Ovary (tissue), 3 donors: ENCODE data around the gene BAHCC1.

Experiments used
- CTCF ChIP-seq, 3 donors: fragments of 450-650 bp in 2 of 3; fragments of 200-600 bp in 1 of 3; IDR thresholded peaks; one replicate each; pipeline versions ENCODE4 v1.5.1 to v1.8.0; 2016 to 2022; ENCODE audit warnings: antibody characterized with exemption in 3 of 3, mild to moderate bottlenecking in 1 of 3
- EP300 ChIP-seq: sonication (generic); formaldehyde crosslinking; IDR thresholded peaks from one replicate; pipeline ENCODE4 v1.6.1; 2017; ENCODE audit warnings: antibody characterized with exemption
- POLR2A ChIP-seq: fragments of 450-650 bp; IDR thresholded peaks from one replicate; pipeline ENCODE4 v1.6.1; 2017; ENCODE audit warnings: antibody characterized with exemption, mild to moderate bottlenecking, moderate library complexity
- donor health status: DM: no; HTN: no; CAD: no.

- no peak for TF ChIP-seq CTCF (IDR thresholded peaks at IDR 0.05)
- TF ChIP-seq EP300 = no peak
- TF ChIP-seq POLR2A = no peak
These were observed 28.4 kb downstream of the BAHCC1 start for GRCh38 chr17:81423698-81424071.
